NCI-H2227 (cell line): ENCODE measurements around the gene AKT2.

Experiments used
- DNase-seq: peaks from one replicate; lab custom pipeline; 2025; ENCODE audit not compliant: unreplicated experiment; lab: John Stamatoyannopoulos, UW

Gene AKT2

DNA sequence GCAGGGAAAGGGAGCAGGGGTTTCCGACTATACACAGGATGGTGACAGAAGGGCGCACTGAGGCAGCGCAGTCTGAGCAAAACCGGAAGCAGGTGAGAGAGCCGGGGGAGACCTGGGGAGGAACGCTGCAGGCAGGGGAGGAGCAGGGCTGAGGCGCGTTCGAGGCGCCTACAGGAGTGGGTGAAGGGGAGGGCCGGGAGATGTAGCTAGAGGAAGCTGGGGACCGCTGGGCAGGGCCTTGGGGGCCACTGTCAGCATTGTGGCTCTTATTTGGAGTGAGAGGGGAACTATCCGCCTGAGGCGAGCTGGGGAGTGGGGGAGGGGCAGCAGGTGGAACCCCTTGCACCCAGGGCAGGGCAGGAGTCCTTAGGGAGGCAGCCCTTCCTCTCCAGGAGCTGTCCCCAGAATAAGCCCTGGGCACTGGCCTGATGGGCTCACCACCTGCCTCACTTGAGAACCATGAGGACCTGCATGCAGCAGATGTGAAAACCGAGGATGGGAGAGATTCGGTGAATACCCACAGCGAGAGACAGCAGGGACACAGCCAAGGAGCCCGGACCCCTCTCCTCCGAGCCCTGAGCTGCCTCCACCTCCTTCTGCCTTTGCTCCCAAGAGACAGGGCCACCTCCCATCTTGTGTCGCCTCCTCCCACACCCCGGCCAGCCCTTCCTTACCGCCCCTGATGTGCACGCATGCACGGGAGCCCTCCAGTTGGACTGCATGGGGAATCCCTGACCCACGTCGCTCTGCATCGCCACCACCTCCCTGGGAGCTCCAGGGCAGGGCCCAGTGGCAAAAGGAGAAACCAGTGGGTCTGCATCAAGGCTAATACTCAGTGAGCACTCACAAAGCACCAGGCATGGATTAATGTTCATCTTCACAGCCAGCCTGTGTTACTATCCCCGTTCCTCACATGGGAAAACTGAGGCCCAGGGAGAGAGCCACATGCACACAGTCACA lies 10.3 kb downstream of the AKT2 start:
- DNase-seq, result no peak

DNA sequence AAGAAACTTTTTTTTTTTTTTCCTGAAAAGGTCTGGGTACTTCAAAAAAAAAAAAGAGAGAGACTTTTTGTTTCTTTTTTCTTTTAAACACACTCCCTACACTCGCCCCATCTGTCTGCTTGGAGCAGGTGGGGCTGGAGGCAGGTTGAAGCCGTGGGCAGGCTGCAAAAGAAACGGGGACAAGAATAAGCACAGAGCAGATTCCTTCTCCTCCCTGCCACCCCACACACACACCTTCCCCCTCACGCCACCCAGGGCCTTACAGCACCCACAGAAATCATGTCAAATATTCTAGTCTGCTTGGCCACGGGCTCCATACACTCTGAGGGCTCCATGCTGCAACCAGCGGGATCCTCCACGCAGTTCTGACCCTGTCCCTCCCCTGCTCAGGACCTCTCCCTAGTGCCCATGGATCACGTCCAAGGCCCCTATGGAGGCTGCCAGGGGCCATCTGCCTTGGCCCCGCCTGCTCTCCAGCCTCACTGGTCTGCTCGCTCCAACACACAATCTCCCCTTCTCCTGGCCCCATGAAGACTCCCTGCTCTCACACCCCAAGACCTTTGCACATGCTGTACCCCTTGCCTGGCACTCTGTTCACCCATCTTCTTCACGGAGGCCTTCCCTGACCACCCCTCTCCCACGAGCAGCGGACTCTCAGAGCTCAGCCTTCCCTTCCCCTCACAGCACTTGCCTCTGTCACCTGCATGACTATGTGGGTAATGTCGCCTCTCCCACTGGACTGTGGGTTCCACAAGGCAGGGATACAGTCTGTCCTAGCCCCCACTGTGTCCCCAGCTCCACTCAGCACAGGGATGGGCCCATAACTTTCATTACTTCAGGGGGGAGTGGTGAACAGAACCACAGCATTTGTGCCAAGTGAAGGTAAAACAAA lies 11.4 kb downstream of the AKT2 start:
- no peak for DNase-seq

GRCh38 chr19:40272261-40272660 lies 12.9 kb downstream of the AKT2 start:
- DNase-seq, result no peak

GRCh38 chr19:40271706-40272105 lies 13.4 kb downstream of the AKT2 start:
- no peak for DNase-seq

DNA sequence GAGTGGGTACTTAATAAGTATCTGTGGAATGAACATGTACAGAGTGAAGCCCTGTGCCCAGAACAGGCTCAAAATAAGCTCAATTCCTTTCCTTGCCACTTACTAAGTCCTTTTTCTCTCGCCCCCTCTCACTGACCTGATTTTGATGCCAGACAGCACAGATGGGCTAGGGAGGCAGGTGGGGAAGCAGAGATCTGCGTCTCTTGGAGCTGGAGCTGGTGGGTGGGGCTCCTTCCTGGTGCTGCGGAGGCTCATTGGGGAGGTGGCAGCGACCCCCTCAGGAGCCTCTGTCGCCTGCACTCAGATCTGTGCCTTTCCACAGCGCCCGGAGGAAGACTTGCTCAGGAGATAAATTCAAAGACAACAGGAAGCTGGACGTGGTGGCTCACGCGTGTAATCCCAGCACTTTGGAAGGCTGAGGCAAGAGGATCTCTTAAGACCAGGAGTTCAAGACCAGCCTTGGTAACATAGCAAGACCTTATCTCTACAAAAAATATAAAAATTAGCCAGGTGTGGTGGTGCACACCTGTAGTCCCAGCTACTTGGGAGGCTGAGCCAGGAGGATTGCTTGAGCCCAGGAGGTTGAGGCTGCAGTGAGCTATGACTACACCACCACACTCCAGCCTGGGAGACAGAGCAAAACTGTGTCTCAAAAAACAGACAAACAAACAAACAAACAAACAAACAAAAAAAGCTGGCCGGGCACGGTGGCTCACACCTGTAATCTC lies 14.6 kb downstream of the AKT2 start:
- DNase-seq, result no peak

GRCh38 chr19:40269216-40269940 lies 15.8 kb downstream of the AKT2 start:
- DNase-seq, result no peak

DNA sequence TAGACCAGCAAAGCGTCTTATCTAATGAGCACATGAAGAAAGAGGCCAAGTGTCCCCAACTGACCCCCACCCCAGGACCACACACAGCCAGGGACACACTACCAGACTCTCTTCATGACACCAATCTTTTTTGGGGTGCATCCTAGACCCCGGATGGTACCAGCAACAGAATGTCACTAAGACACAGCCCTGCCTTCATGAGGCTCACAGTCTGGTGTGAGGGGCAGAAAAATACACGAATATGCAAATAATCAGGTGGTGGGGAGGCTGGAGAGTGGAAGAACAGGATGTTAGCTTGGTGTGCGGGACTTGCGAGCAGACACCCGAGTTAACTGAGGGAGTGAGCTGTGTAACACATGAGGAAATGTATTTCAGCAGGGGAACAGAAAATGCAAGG lies 17.5 kb downstream of the AKT2 start:
- DNase-seq, result no peak

DNA sequence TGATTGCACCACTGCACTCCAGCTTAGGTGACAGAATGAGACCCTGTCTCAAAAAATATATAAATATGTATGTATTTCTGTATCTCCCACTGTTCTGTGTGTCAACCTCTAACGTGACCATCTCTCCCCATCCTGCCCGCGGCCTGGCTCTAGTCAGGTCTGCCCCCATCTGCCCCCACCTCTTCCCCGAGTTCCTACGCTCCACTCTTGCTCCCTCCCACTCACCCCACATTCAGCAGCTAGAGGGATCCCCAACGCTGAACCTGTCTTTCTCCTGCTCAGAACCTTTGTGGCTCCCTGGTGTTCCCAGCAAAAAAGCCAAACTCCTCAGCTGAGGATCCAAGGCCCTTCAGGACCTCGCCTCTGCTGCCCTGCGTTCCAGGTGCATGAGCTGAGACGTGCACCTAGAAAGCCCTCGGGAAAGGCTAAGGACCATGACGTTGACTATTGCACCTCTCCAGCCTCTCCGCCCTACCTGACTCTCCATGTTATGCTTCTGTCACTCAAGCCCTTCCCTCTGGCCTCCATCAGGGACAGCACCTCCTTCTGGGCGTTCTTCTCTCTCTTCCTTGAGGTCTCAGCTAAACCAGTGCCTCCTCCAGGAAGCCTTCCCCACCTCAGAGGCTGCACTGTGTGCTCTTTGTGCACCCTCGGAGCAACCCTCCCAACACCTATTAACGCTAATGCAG lies 18.1 kb downstream of the AKT2 start:
- no peak for DNase-seq

DNA sequence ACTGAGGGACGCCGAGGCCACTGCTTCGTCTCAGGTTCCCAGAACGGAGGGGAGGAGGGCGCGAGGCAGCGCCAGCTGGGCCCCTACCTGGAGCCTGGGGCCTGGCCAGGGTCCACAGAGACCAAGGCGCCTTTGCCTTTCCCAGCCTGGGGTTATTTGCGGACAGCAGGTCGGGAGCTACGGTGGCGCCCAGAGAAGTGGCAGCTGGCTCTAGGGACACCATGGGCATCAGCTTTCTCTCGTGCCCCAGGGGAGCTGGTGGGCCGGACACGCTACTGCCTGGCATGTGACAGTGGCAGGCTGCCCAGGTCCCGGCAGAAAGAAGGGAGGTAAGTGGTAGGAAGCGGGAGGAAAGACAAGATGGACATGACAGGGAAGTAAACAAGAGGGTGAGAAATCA lies 19.0 kb downstream of the AKT2 start:
- no peak for DNase-seq

GRCh38 chr19:40265763-40266099 lies 19.4 kb downstream of the AKT2 start:
- DNase-seq, result no peak

GRCh38 chr19:40265055-40265762 lies 19.9 kb downstream of the AKT2 start:
- DNase-seq, result no peak

GRCh38 chr19:40264314-40265054 lies 20.7 kb downstream of the AKT2 start:
- DNase-seq, result no peak

DNA sequence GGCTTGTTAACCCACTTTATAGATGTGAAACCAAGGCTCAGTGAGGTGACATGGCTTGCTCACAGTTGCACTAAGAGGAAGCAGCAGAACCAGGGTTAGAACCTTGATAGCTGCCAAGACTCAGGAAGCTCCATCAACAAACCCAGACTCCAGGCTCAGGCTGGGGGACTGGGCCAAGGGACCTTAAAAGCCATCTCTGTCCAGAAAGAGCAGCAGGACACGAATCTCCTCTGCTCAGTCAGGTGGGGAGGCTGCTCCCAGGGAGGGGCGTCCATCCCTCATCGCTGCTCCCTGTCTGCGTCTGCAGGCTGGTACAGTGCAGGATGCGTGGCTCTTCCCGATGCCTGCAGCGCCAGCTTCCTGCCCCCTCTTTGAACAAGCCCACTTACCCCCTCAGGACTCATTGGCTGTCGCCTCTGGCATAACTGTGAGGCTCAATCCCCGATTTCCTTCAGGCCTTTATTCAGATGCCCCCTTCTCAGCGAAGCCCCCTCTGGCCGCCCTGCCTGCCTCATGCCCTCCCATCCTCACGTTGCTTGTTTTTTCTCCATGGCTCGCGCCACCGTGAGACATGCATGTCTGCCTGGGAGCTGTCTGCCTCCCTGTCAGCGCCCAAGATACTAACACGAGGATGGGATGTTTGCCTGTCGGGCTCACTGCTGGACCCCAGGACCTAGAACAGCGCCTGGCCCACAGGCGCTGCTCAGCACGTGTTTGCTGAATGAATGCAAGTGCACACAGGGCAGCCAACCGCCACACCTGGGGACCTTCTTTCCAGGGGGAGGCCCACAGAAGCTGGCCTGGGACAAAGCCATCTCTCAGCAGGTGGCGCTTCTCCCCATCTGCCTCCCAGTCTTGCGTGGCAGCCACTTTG lies 21.5 kb downstream of the AKT2 start:
- no peak for DNase-seq

DNA sequence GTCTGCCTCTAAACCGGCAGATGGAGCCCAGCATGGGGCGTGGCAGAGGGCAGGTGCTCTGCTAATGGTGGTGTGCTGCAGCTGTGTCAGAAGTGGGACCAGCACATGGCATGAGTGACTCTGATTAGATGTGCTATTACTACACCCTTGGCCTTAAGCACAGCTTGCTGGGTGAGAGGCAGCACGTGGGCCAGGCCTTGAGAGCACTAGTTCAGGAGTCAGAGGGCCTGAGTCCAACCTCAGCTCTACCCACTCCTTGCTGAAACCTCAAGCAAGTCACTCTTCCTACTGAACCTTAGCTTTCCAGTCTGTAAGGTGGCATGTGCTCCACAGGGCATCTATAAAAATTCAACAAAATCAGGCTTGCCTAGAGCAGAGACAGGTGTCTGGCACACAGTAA lies 22.7 kb downstream of the AKT2 start:
- no peak for DNase-seq

- no peak for DNase-seq
These were observed 23.5 kb downstream of the AKT2 start for GRCh38 chr19:40261631-40262030.

DNA sequence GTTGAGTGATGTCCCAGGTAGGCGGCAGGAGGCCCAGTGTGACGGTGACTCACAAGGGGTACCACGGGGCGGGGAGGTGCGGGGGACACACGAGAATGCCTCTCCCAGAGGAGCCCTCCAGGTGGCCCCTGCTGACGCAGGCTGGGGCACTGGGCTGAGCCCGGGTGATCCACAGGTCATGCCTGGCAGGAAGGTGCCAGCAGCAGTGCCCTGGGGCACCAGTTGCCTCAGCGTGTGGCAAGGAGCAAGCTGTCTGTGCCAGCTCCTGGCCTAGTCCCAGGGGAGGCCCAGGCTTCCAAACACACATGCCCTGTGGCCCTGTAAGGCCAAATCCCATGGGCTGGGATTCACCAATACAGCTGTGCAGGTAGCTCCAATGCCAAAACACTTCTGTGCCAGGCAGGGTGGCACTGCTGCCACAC lies 28.0 kb downstream of the AKT2 start:
- no peak for DNase-seq

- DNase-seq, result no peak
These were observed 28.6 kb downstream of the AKT2 start for GRCh38 chr19:40256512-40256911.

- no peak for DNase-seq
These were observed 29.5 kb downstream of the AKT2 start for GRCh38 chr19:40255619-40256166.
